HG02938 (cell line): ENCODE data around the gene PLEKHG5.
"Not testable (repeated sequence)": the region's sequence is repeated elsewhere in the genome, so short reads cannot be mapped to it uniquely, and the experiment has no call there.

Experiments used
- ATAC-seq: cut with Tn5 transposase; IDR thresholded peaks from one replicate; pipeline ENCODE4 v1.9.1; 2021; ENCODE audit warnings: mild to moderate bottlenecking, moderate library complexity; ENCODE audit not compliant: unreplicated experiment

The PLEKHG5 gene

GRCh38 chr1:6464514-6464836 is 27.0 kb downstream of the PLEKHG5 start:
- no peak for ATAC-seq

- no peak for ATAC-seq
Measured at GRCh38 chr1:6463120-6463412, 28.4 kb downstream of the PLEKHG5 start.

- ATAC-seq: no peak
Measured at GRCh38 chr1:6462412-6463119, 28.9 kb downstream of the PLEKHG5 start.

- ATAC-seq: no peak
Measured at GRCh38 chr1:6461538-6462411, 29.7 kb downstream of the PLEKHG5 start.

GRCh38 chr1:6461051-6461530 is 30.4 kb downstream of the PLEKHG5 start:
- ATAC-seq: no peak

GRCh38 chr1:6460301-6461050 is 31.0 kb downstream of the PLEKHG5 start:
- ATAC-seq: no peak

- ATAC-seq: no peak
Measured at GRCh38 chr1:6459850-6460265, 31.6 kb downstream of the PLEKHG5 start.

GRCh38 chr1:6456800-6457466 is 34.5 kb downstream of the PLEKHG5 start:
- ATAC-seq: no peak

GRCh38 chr1:6455752-6456520 is 35.5 kb downstream of the PLEKHG5 start:
- not testable (repeated sequence) for ATAC-seq

- no peak for ATAC-seq
Measured at GRCh38 chr1:6454856-6455751, 36.4 kb downstream of the PLEKHG5 start.

- not testable (repeated sequence) for ATAC-seq
Measured at GRCh38 chr1:6453895-6454855, 37.3 kb downstream of the PLEKHG5 start.

- no peak for ATAC-seq
Measured at GRCh38 chr1:6450943-6451373, 40.5 kb downstream of the PLEKHG5 start.

GRCh38 chr1:6450486-6450885 is 41.0 kb downstream of the PLEKHG5 start:
- ATAC-seq: not testable (repeated sequence)

GRCh38 chr1:6450005-6450450 is 41.4 kb downstream of the PLEKHG5 start:
- no peak for ATAC-seq

GRCh38 chr1:6448749-6449631 is 42.5 kb downstream of the PLEKHG5 start:
- no peak for ATAC-seq

GRCh38 chr1:6447818-6448748 is 43.4 kb downstream of the PLEKHG5 start:
- ATAC-seq: no peak
